Central memory CD8-positive, alpha-beta T cell (primary cell): ENCODE results near the gene RDH13.
A peak's percentile ranks its signal among the peaks of the same experiment; 100 is the strongest.

Experiments
- ATAC-seq: fragments of 150-1000 bp; cut with Tn5 transposase; replicated peaks from 2 replicates; pipeline ENCODE4 v1.10.0; 2022; ENCODE audit warnings: mild to moderate bottlenecking, moderate FRiP score, moderate number of reproducible peaks; ENCODE audit not compliant: poor library complexity, severe bottlenecking; ENCODE audit errors: extremely low read depth
- DNase-seq, 2 donors: peaks; one replicate each; pipeline ENCODE4 v3.0.0; 2021; ENCODE audit warnings: low spot score in 2 of 2
- H3K27ac Mint-ChIP-seq: one replicate; pipeline ENCODE4 v1.8.0; 2022; ENCODE audit warnings: low read depth, mild to moderate bottlenecking, moderate library complexity, mixed read lengths
- H3K27me3 Mint-ChIP-seq: one replicate; pipeline ENCODE4 v1.8.0; 2022; ENCODE audit warnings: mixed read lengths
- H3K36me3 Mint-ChIP-seq: one replicate; pipeline ENCODE4 v1.8.0; 2022; ENCODE audit warnings: mild to moderate bottlenecking, moderate library complexity, mixed read lengths; ENCODE audit not compliant: insufficient read depth
- H3K4me1 Mint-ChIP-seq: one replicate; pipeline ENCODE4 v1.8.0; 2022; ENCODE audit warnings: mixed read lengths
- H3K4me3 Mint-ChIP-seq: one replicate; pipeline ENCODE4 v1.8.0; 2022; ENCODE audit warnings: mild to moderate bottlenecking, moderate library complexity, mixed read lengths
- H3K9me3 Mint-ChIP-seq: one replicate; pipeline ENCODE4 v1.8.0; 2022; ENCODE audit warnings: mixed read lengths

The RDH13 gene

GRCh38 chr19:55097864-55098715, 35.1 kb upstream of the RDH13 start:
- Mint-ChIP-seq H3K4me3 (no peak overlapping the region), H3K9me3 (no peaks in the 10 kb centered on the region), H3K36me3 (peaks cover 17% of the 10 kb centered on the region), H3K27me3 (no peaks in the 10 kb centered on the region), H3K4me1 (peaks cover 7% of the 10 kb centered on the region), H3K27ac (no peak overlapping the region)
- ATAC-seq (no peak), DNase-seq (no peak)

GRCh38 chr19:55096061-55096701, 33.2 kb upstream of the RDH13 start:
- Mint-ChIP-seq H3K27me3 (no peaks in the 10 kb centered on the region), H3K9me3 (no peaks in the 10 kb centered on the region), H3K4me1 (peaks cover 7% of the 10 kb centered on the region), H3K4me3 (no peak overlapping the region), H3K36me3 (peaks cover 14% of the 10 kb centered on the region), H3K27ac (no peak overlapping the region)
- ATAC-seq (no peak), DNase-seq (no peak)

DNA sequence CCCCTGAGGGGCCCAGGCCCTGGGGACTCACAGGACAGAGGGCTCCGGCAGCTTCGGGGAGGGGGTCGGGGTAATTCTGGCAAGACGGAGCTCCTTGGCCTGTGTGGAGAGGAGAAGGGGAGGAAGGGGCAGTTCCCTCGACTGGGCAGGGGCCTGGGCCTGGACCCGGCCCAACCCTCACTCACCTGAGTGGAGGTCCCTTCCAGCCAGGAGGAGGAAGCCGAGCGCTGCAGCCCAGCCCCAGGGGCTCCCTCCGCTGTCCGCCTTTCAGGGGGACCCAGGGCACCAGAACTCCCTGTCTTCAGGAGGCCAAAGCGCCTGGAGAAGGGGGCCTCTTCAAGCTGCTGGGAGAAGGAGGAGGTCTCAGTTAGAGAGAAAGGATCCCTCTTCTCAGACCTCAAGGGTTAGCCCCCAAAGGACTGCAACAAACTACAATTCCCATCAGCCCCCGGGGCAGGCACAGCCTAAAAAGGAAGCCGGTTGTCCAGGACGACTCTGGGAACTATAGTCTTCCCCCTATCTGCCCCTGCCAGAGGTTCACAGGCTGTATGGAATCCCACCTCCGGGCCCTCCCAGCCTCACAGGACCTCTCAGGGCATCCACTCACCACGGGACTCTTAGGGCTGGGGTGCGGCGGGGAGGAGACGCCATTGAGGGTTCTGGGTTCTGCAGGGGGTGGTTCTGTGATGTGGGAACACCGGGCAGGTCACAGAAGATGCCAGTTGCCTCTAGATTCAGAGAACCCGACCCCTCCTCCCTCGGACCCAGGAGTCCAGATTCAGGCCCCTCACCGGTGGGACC, 32.5 kb upstream of the RDH13 start:
- DNase-seq (no peak), ATAC-seq (no peak)
- Mint-ChIP-seq H3K4me1 (peaks cover 7% of the 10 kb centered on the region), H3K4me3 (no peak overlapping the region), H3K27me3 (no peaks in the 10 kb centered on the region), H3K9me3 (no peaks in the 10 kb centered on the region), H3K36me3 (peaks cover 13% of the 10 kb centered on the region), H3K27ac (no peak overlapping the region)

DNA sequence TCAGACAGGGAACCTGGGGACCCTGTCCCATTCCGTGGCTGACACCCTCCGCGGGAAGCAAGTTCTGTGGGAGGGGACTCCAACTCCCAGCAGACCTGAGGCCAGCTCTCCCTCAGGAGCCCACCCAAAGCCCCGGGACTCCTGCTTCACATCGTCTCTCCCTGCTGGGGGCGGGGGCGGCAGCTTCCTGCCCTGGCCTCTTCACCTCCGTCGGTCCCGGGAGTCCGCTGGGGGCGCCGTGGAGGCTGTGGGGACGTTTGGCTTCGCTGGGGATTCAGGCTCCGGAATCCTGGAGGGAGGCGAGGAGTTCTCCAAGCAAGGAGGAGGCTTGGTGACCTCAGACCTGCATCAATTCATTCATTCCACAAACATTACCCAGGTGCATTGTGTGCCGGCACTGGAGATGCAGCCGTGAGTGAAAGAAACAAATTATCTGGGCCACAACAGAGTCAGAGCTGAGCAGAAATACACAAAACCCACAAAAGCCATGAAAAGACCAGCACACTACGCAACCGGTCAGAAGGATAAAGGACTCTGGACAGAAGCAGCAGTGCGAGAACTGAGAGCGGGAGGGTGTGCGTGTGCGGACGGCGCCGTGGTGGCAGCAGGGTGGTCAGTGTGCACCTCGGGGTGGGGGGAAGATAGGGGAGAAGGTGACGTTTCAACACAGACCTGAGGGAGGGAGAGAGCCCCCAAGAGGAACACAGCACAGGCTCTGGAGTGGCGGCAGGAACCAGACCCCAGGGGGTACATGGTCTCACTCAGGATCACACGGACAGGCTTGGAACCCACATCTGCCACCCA, 31.7 kb upstream of the RDH13 start:
- no peaks in the 10 kb centered on the region for H3K9me3 Mint-ChIP-seq
- ATAC-seq (no peak), DNase-seq (no peak)
- H3K4me3 Mint-ChIP-seq: no peak overlapping the region
- H3K27me3 Mint-ChIP-seq: no peaks in the 10 kb centered on the region
- H3K27ac Mint-ChIP-seq: no peak overlapping the region
- peaks cover 12% of the 10 kb centered on the region for H3K36me3 Mint-ChIP-seq
- peaks cover 7% of the 10 kb centered on the region for H3K4me1 Mint-ChIP-seq

GRCh38 chr19:55092423-55093318, 29.7 kb upstream of the RDH13 start:
- DNase-seq (no peak), ATAC-seq (no peak)
- Mint-ChIP-seq H3K27ac (no peak overlapping the region), H3K9me3 (no peaks in the 10 kb centered on the region), H3K4me3 (no peak overlapping the region), H3K36me3 (peaks cover 14% of the 10 kb centered on the region), H3K27me3 (peaks cover 13% of the 10 kb centered on the region), H3K4me1 (peaks cover 19% of the 10 kb centered on the region)

- Mint-ChIP-seq H3K4me3 (no peak overlapping the region), H3K4me1 (peaks cover 25% of the 10 kb centered on the region), H3K27me3 (peaks cover 19% of the 10 kb centered on the region), H3K36me3 (peaks cover 14% of the 10 kb centered on the region), H3K9me3 (no peaks in the 10 kb centered on the region), H3K27ac (no peak overlapping the region)
- DNase-seq (no peak), ATAC-seq (no peak)
Measured at GRCh38 chr19:55091955-55092354, 29.0 kb upstream of the RDH13 start.

DNA sequence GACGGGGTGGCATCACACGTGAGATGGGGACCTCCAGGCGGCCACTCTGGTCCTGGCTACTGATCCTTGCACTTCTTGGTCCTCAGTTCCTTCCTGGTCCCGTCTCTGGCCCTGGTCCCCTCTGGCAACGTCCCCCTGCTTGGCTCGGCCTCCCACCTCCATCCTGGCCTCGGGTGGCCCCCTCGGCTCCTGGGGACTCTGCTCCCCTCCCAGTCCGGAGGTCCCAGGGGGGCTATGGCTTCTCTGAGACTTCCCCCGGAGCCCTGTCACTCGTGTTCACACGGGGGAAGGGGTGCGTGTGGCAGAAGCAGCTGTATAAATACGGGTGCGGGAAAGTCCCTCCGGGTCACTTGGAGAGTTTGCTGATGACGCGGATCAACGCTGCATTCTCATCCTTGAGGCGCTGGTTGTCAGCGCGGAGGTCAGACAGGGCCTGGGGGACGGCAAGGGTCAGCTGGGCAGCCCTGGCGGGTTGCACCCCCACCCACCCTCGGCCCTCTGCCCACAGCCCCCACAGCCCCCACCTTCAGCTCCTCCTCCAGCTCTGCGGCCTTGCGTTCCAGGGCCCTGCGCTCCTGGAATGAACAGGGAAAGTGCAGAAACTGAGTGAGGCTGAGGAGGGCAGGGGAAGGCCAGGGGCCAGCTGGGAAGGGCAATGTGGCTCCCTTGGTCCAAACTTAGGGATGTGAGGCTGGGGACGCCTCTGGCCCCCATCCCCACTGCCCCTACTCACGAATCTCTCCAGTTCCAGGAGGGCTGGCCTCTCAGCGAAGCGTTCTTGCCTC, 28.4 kb upstream of the RDH13 start:
- Mint-ChIP-seq H3K4me1 (peaks cover 25% of the 10 kb centered on the region), H3K36me3 (peaks cover 14% of the 10 kb centered on the region), H3K27ac (no peak overlapping the region), H3K27me3 (peaks cover 19% of the 10 kb centered on the region), H3K9me3 (no peaks in the 10 kb centered on the region), H3K4me3 (no peak overlapping the region)
- DNase-seq (no peak), ATAC-seq (no peak)

DNA sequence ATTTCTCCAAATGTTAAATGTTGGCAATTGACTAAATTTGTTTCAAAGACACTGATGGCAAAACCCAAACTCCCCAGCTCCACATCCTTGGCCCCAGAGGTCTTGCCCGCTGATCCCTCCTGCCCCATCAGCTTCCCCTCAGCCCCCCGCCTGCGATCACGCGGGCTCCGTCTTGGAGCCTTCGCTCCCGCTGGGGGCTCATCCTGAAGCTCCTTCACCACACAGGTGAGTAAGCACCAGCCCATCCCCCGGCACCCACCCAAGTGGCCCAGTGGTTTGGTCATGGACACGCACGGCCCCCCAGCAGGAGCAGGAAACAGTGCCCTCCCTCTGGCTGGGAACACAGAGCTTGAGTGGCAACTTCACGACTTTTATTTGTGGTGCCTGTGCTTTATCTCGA, 27.6 kb upstream of the RDH13 start:
- Mint-ChIP-seq H3K9me3 (no peaks in the 10 kb centered on the region), H3K4me1 (peaks cover 25% of the 10 kb centered on the region), H3K27ac (no peak overlapping the region), H3K27me3 (peaks cover 19% of the 10 kb centered on the region), H3K36me3 (peaks cover 14% of the 10 kb centered on the region), H3K4me3 (no peak overlapping the region)
- ATAC-seq: no peak
- DNase-seq: no peak

DNA sequence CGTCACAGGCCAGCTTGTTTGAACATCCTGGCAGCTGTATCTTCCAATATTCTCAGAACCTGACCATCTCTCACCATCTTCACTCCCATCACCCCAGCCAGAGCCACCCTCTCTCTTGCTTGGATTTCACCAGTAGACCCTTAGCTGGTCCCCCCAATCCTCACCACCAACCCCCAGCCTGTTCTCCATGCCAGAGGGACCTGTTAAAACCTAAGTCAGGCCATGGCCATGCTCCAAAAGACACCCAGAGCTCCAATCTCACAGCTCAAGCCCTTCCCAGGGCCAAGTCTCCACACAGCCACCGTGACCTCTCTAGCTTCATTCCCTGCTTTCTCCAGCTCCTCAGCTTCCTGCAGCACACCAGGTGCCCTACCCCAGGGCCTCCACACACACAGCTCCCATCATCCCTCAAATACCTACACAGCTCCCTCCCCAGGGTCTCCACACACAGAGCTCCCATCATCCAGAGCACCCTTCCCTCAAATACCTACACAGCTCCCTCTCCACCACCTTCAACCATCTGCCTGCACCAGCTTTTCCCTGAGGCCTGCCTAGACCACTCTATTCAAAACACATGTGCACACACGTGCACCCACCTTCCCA, 26.5 kb upstream of the RDH13 start:
- H3K36me3 Mint-ChIP-seq: peaks cover 9% of the 10 kb centered on the region
- no peaks in the 10 kb centered on the region for H3K9me3 Mint-ChIP-seq
- H3K4me3 Mint-ChIP-seq: no peak overlapping the region
- peaks cover 25% of the 10 kb centered on the region for H3K27me3 Mint-ChIP-seq
- no peak for DNase-seq
- peak overlapping the region; percentile 5 for H3K27ac Mint-ChIP-seq
- no peak for ATAC-seq
- H3K4me1 Mint-ChIP-seq: peaks cover 25% of the 10 kb centered on the region

GRCh38 chr19:55088543-55089341, 25.8 kb upstream of the RDH13 start:
- peaks cover 10% of the 10 kb centered on the region for H3K36me3 Mint-ChIP-seq
- peaks cover 32% of the 10 kb centered on the region for H3K27me3 Mint-ChIP-seq
- peak overlapping the region; percentile 45 for H3K4me3 Mint-ChIP-seq

More at GRCh38 chr19:55088543-55089341, 25.8 kb upstream of the RDH13 start:
- Mint-ChIP-seq H3K9me3 (no peaks in the 10 kb centered on the region), H3K4me1 (peaks cover 25% of the 10 kb centered on the region), H3K27ac (peak overlapping the region; percentile 42)
- peak; percentile 57 for ATAC-seq
- DNase-seq: peak; percentile 52 to 78
